GM12892 (cell line): ENCODE measurements around the gene DLGAP1.

Source experiments
- POLR2A ChIP-seq: IDR thresholded peaks from 2 replicates; pipeline ENCODE4 v1.6.1; 2011; ENCODE audit warnings: low read depth, low read length, control low read depth
- POLR2AphosphoS5 ChIP-seq: IDR thresholded peaks from 2 replicates; pipeline ENCODE4 v1.6.1; 2011; ENCODE audit warnings: low read depth, low read length, control low read depth
- TAF1 ChIP-seq: IDR thresholded peaks from 2 replicates; pipeline ENCODE4 v1.6.1; 2011; ENCODE audit warnings: low read depth, mild to moderate bottlenecking, control low read depth, low read length, borderline replicate concordance

DNA sequence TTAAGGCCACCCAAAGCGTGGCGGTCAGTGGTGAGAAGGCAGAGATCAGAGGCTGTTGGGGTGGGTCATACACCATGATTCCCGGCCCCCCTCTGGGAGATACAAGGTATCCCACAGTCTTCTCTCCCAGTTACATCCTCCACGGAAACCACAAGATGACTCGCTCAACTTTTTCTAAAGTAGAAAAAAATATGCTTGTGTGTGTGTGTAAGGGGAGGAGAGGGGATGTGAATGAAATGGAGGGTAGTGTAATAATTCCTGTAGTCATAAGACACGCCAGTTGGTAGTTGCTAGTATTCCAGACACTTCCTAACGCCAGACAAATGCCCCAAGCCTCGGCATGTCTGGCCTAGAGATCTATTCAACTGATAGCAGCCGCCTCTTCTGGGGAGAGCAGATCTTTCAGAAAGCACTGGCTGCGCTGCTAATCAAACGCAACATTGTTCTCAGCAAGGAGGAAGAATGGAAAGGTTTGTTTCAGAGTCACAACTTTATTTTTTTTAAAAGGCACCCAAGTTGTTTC lies 861.7 kb downstream of the DLGAP1 start:
- TF ChIP-seq POLR2A (no peak), POLR2AphosphoS5 (no peak), TAF1 (no peak)
